Forelimb muscle (tissue), 1 donor: ENCODE data around the gene ZNF3. TPM values are rescaled to one million over a fixed set of nuclear protein-coding genes. Genes with fewer than 3 reads are reported as not detected.

Source experiments
- DNase-seq: peaks from one replicate; pipeline ENCODE4 v3.0.0-alpha.2; 2013; ENCODE audit warnings: low read depth
- polyA plus RNA-seq: library from polyadenylated mRNA; unstranded; fragments of 120-200 nt; gene quantifications from one replicate; pipeline ENCODE4 v1.2.1, GENCODE V29; 2013; ENCODE audit not compliant: insufficient read length

Gene ZNF3
- polyA plus RNA-seq, 1 donor, result 27.2 TPM

- DNase-seq, result no peak
Observed at GRCh38 chr7:100109521-100110163, 28.1 kb upstream of the ZNF3 start.

GRCh38 chr7:100107890-100108289 lies 26.4 kb upstream of the ZNF3 start:
- no peak for DNase-seq

- no peak for DNase-seq
Observed at GRCh38 chr7:100107125-100107737, 25.7 kb upstream of the ZNF3 start.

GRCh38 chr7:100106633-100107032 lies 25.1 kb upstream of the ZNF3 start:
- no peak for DNase-seq

GRCh38 chr7:100105534-100105933 lies 24.0 kb upstream of the ZNF3 start:
- no peak for DNase-seq

GRCh38 chr7:100102950-100103840 lies 21.7 kb upstream of the ZNF3 start:
- no peak for DNase-seq

GRCh38 chr7:100101016-100101862 lies 19.7 kb upstream of the ZNF3 start, which contains the start of the genes AP4M1 and MCM7:
Gene AP4M1, plus strand, starts transcription at chr7:100101643. Its CDS starts 72 bp downstream, at chr7:100101715.
Gene MCM7, minus strand, starts transcription at chr7:100101397. Its CDS starts 103 bp downstream, at chr7:100101294.
- peak; percentile 90 for DNase-seq

- DNase-seq, result peak; percentile 83
Observed at GRCh38 chr7:100100420-100101015, 19.0 kb upstream of the ZNF3 start.

GRCh38 chr7:100099452-100099851 lies 17.9 kb upstream of the ZNF3 start:
- no peak for DNase-seq

- no peak for DNase-seq
Observed at GRCh38 chr7:100098913-100099312, 17.4 kb upstream of the ZNF3 start.

GRCh38 chr7:100095704-100096103 lies 14.2 kb upstream of the ZNF3 start:
- DNase-seq, result no peak

- DNase-seq, result no peak
Observed at GRCh38 chr7:100095289-100095688, 13.8 kb upstream of the ZNF3 start.

GRCh38 chr7:100093925-100094486 lies 12.5 kb upstream of the ZNF3 start:
- no peak for DNase-seq

- no peak for DNase-seq
Observed at GRCh38 chr7:100093498-100093897, 12.0 kb upstream of the ZNF3 start.

- DNase-seq, result no peak
Observed at GRCh38 chr7:100093054-100093453, 11.5 kb upstream of the ZNF3 start.

GRCh38 chr7:100091411-100092181 lies 10.1 kb upstream of the ZNF3 start:
- DNase-seq, result no peak

- no peak for DNase-seq
Observed at GRCh38 chr7:100090527-100091410, 9.2 kb upstream of the ZNF3 start.

GRCh38 chr7:100089458-100090196 lies 8.1 kb upstream of the ZNF3 start:
- no peak for DNase-seq
